ENCODE results near the gene SCAF1.

- TF ChIP-seq CTCF (IDR thresholded peaks at IDR 0.05; ENCODE audit: insufficient read depth, low read depth, low read length): no peak
- no peak for TF ChIP-seq EZH2 (IDR thresholded peaks at IDR 0.05; ENCODE audit: insufficient read depth, low read length)
Measured at GRCh38 chr19:49700563-49700962, 58.6 kb downstream of the SCAF1 start.

Measured in astrocyte (in vitro differentiated cells and primary cell).